H1 (cell line): ENCODE data around the gene MRM2. TPM values are rescaled to one million over a fixed set of nuclear protein-coding genes. Genes with fewer than 3 reads are reported as not detected.

ENCODE experiments used
- CTCF ChIA-PET: fragments of 300-600 bp; sonication (Branson Sonifier 250); formaldehyde crosslinking; loops from one replicate; lab custom pipeline; 2021; ENCODE audit not compliant: partially characterized antibody; lab: Charles Lee
- POLR2A ChIA-PET: fragments of 300-600 bp; sonication (Branson Sonifier 250); formaldehyde crosslinking; loops from one replicate; lab custom pipeline; 2021; ENCODE audit warnings: inconsistent platforms; ENCODE audit not compliant: partially characterized antibody; lab: Charles Lee
- DNase-seq, 2 experiments: peaks; one replicate each; pipeline versions ENCODE4 v3.0.0 to v3.0.0-alpha.2; 2010 to 2022; ENCODE audit warnings: low spot score in 2 of 2, low read depth in 1 of 2, mixed read lengths in 1 of 2
- FAIRE-seq: peaks from 2 replicates; lab custom pipeline; 2011; peaks lifted over from hg19 to GRCh38; lab: Jason Lieb, UNC
- H2AFZ ChIP-seq: 2 replicates; pipeline ENCODE4 v1.8.1; 2012; ENCODE audit warnings: low read length, inconsistent platforms
- H2AK5ac ChIP-seq: 2 replicates; pipeline ENCODE4 v1.6.1; 2013; ENCODE audit warnings: low read depth, low read length
- H2BK120ac ChIP-seq: replicated peaks from 2 replicates; pipeline ENCODE3; 2013; ENCODE audit warnings: low read depth, low read length, inconsistent platforms
- H2BK12ac ChIP-seq: 2 replicates; pipeline ENCODE4 v1.6.1; 2013; ENCODE audit warnings: low read depth, low read length
- H2BK15ac ChIP-seq: 2 replicates; pipeline ENCODE4 v1.6.1; 2013; ENCODE audit warnings: low read length
- H2BK20ac ChIP-seq: 2 replicates; pipeline ENCODE4 v1.6.1; 2013; ENCODE audit warnings: low read length
- H2BK5ac ChIP-seq: 2 replicates; pipeline ENCODE4 v1.6.1; 2013; ENCODE audit warnings: low read depth, low read length
- H3K14ac ChIP-seq: 2 replicates; pipeline ENCODE4 v1.6.1; 2013; ENCODE audit warnings: inconsistent platforms; ENCODE audit not compliant: insufficient read length
- H3K18ac ChIP-seq: 2 replicates; pipeline ENCODE4 v1.6.1; 2013; ENCODE audit warnings: low read length; ENCODE audit errors: extremely low read depth
- H3K23ac ChIP-seq: 2 replicates; pipeline ENCODE4 v1.6.1; 2013; ENCODE audit warnings: inconsistent platforms; ENCODE audit not compliant: insufficient read length
- H3K23me2 ChIP-seq: 2 replicates; pipeline ENCODE4 v1.6.1; 2013; ENCODE audit warnings: low read depth, low read length
- H3K27ac ChIP-seq: 2 replicates; pipeline ENCODE4 v1.6.1; 2011; ENCODE audit warnings: low read depth, low read length, inconsistent platforms
- H3K27me3 ChIP-seq, 4 experiments: replicated peaks in 1 of 4; 1 replicate in 1 of 4; 2 replicates in 3 of 4; pipeline versions ENCODE4 v1.6.1 to v1.8.1; 2011 to 2013; ENCODE audit warnings: low read length in 3 of 4, mild to moderate bottlenecking in 3 of 4, inconsistent platforms in 2 of 4, mixed read lengths in 2 of 4, moderate library complexity in 1 of 4; ENCODE audit not compliant: control insufficient read depth in 3 of 4, insufficient read depth in 3 of 4; ENCODE audit errors: extremely low read depth in 1 of 4
- H3K36me3 ChIP-seq, 4 experiments: 2 replicates each; pipeline versions ENCODE4 v1.6.1 to v1.8.1; 2011 to 2013; ENCODE audit warnings: mild to moderate bottlenecking in 4 of 4, low read length in 3 of 4, moderate library complexity in 2 of 4, control low read depth in 1 of 4, inconsistent platforms in 1 of 4; ENCODE audit not compliant: insufficient read depth in 4 of 4, control insufficient read depth in 2 of 4
- H3K4ac ChIP-seq: replicated peaks from 2 replicates; pipeline ENCODE3; 2013; ENCODE audit warnings: low read length, low read depth, mixed read lengths, inconsistent platforms; ENCODE audit not compliant: insufficient read length
- H3K4me1 ChIP-seq, 4 experiments: replicated peaks in 1 of 4; 1 replicate in 1 of 4; 2 replicates in 3 of 4; pipeline versions ENCODE4 v1.6.1 to v1.8.1; 2011 to 2013; ENCODE audit warnings: low read length in 3 of 4, inconsistent platforms in 2 of 4, mixed read lengths in 1 of 4; ENCODE audit not compliant: insufficient read depth in 4 of 4, control insufficient read depth in 3 of 4
- H3K4me2 ChIP-seq, 2 experiments: 2 replicates each; pipeline versions ENCODE4 v1.6.1 to v1.8.1; 2011 to 2013; ENCODE audit warnings: low read depth in 2 of 2, low read length in 2 of 2, control low read depth in 1 of 2, inconsistent platforms in 1 of 2, mild to moderate bottlenecking in 1 of 2; ENCODE audit not compliant: insufficient read depth in 1 of 2
- H3K4me3 ChIP-seq, 4 experiments: fragments of 200-600, 300-600 bp in 1 of 4; sonication (generic), shearing (Covaris generic), sonication (Bioruptor Twin) in 1 of 4; 2 replicates each; pipeline versions ENCODE4 v1.5.1 to v1.8.1; 2011 to 2016; ENCODE audit warnings: low read length in 4 of 4, low read depth in 3 of 4, control low read depth in 2 of 4, inconsistent platforms in 2 of 4, mild to moderate bottlenecking in 2 of 4, mixed read lengths in 1 of 4, moderate library complexity in 1 of 4; ENCODE audit not compliant: insufficient read depth in 2 of 4; ENCODE audit errors: extremely low read depth in 1 of 4
- H3K56ac ChIP-seq: replicated peaks from 2 replicates; pipeline ENCODE3; 2013; ENCODE audit warnings: low read depth, mild to moderate bottlenecking, mixed read lengths, low read length, inconsistent platforms; ENCODE audit not compliant: insufficient read length
- H3K79me1 ChIP-seq: 2 replicates; pipeline ENCODE4 v1.6.1; 2013; ENCODE audit warnings: low read depth, low read length, control low read depth
- H3K79me2 ChIP-seq, 2 experiments: 2 replicates each; pipeline versions ENCODE4 v1.6.1 to v1.8.1; 2012 to 2013; ENCODE audit warnings: low read length in 2 of 2, mild to moderate bottlenecking in 2 of 2, inconsistent platforms in 1 of 2; ENCODE audit not compliant: insufficient read depth in 2 of 2, control insufficient read depth in 1 of 2
- H3K9ac ChIP-seq, 4 experiments: replicated peaks in 1 of 4; 1 replicate in 1 of 4; 2 replicates in 3 of 4; pipeline versions ENCODE4 v1.6.1 to v1.8.1; 2011 to 2013; ENCODE audit warnings: low read depth in 3 of 4, low read length in 3 of 4, control low read depth in 2 of 4, mild to moderate bottlenecking in 2 of 4, moderate library complexity in 2 of 4, inconsistent platforms in 1 of 4; ENCODE audit errors: extremely low read depth in 1 of 4
- H3K9me3 ChIP-seq, 2 experiments: 2 replicates each; pipeline versions ENCODE4 v1.6.1 to v1.8.1; 2012 to 2013; ENCODE audit warnings: mild to moderate bottlenecking in 2 of 2, moderate library complexity in 2 of 2, control low read depth in 1 of 2, inconsistent platforms in 1 of 2, low read depth in 1 of 2, low read length in 1 of 2, mixed read lengths in 1 of 2; ENCODE audit not compliant: insufficient read depth in 2 of 2
- H4K20me1 ChIP-seq, 2 experiments: replicated peaks in 1 of 2; 2 replicates each; pipeline versions ENCODE3 to v1.8.1; 2011 to 2013; ENCODE audit warnings: inconsistent platforms in 2 of 2, low read length in 2 of 2, mild to moderate bottlenecking in 1 of 2; ENCODE audit not compliant: insufficient read depth in 2 of 2, control insufficient read depth in 1 of 2
- H4K5ac ChIP-seq: 2 replicates; pipeline ENCODE4 v1.6.1; 2013; ENCODE audit warnings: low read length, low read depth, mixed read lengths, inconsistent platforms; ENCODE audit not compliant: insufficient read length
- H4K8ac ChIP-seq: 2 replicates; pipeline ENCODE4 v1.8.0; 2013; ENCODE audit warnings: mild to moderate bottlenecking, moderate library complexity, low read length, inconsistent platforms; ENCODE audit not compliant: insufficient read depth; ENCODE audit errors: extremely low read depth
- H4K91ac ChIP-seq: replicated peaks from 2 replicates; pipeline ENCODE3; 2013; ENCODE audit warnings: low read length, mixed read lengths, inconsistent platforms; ENCODE audit not compliant: insufficient read length
- BRCA1 ChIP-seq: IDR thresholded peaks from 2 replicates; pipeline ENCODE4 v1.6.1; 2012; ENCODE audit warnings: low read depth, low read length, improper control_type of control experiment
- RXRA ChIP-seq: IDR thresholded peaks from 2 replicates; pipeline ENCODE4 v1.6.1; 2011; ENCODE audit warnings: low read depth, mild to moderate bottlenecking, low read length, moderate library complexity; ENCODE audit not compliant: insufficient read depth
- SP2 ChIP-seq: IDR thresholded peaks from 2 replicates; pipeline ENCODE4 v1.6.1; 2012; ENCODE audit warnings: mild to moderate bottlenecking, low read length, inconsistent platforms
- SUZ12 ChIP-seq: fragments of 200-600 bp; sonication (generic); IDR thresholded peaks from 2 replicates; pipeline ENCODE4 v1.6.1; 2012; ENCODE audit warnings: mild to moderate bottlenecking, inconsistent platforms, low read length, moderate library complexity, mixed read lengths
- TAF7 ChIP-seq: optimal IDR thresholded peaks from 2 replicates; pipeline ENCODE3; 2011; ENCODE audit warnings: low read depth, mild to moderate bottlenecking, inconsistent platforms, low read length, moderate library complexity, borderline replicate concordance
- TEAD4 ChIP-seq: IDR thresholded peaks from 2 replicates; pipeline ENCODE4 v1.6.1; 2012; ENCODE audit warnings: low read depth, low read length, inconsistent platforms, mixed read lengths
- ZNF274 ChIP-seq: IDR thresholded peaks from 2 replicates; pipeline ENCODE4 v1.7.0; 2012; ENCODE audit warnings: low read length, borderline replicate concordance; ENCODE audit errors: extremely low read depth
- WGBS, 2 experiments: shearing (Covaris generic) in 1 of 2; methylation state at CpG; one replicate each; pipeline versions ENCODE4 v1.1.6 to v1.1.7; 2013 to 2015; ENCODE audit warnings: low lambda C conversion rate in 2 of 2, mixed read lengths in 2 of 2, inconsistent platforms in 1 of 2, low coverage in 1 of 2, missing lambda C conversion rate in 1 of 2; ENCODE audit not compliant: insufficient replicate concordance in 2 of 2, insufficient coverage in 1 of 2, insufficient read length in 1 of 2; ENCODE audit errors: extremely low coverage in 1 of 2, missing lambda C conversion rate in 1 of 2; 5-methylcytosine and 5-hydroxymethylcytosine counted together
- polyA plus RNA-seq, 7 experiments: library from polyadenylated mRNA; depleted of rRNA in 3 of 7; stranded (reverse) in 5 of 7; unstranded in 2 of 7; fragments of >200 nt in 5 of 7; fragments of 200-250 nt in 2 of 7; gene quantifications; 1 replicate in 5 of 7; 2 replicates in 1 of 7; 4 replicates in 1 of 7; pipeline versions ENCODE4 v1.2.1 to v1.2.3, GENCODE V29; 2011 to 2013; ENCODE audit warnings: missing spikeins in 2 of 7, mixed read lengths in 2 of 7
- total RNA-seq: library from RNA; stranded (reverse); fragmentation: NEBNext Ultra II Directional; extraction: Animal tissue kit (Norgen Biotek cat#: 25700); gene quantifications from 2 replicates; pipeline ENCODE4 v1.2.1, GENCODE V29; 2021
- TF ChIP-seq, protein P1 (sequence below), 3 experiments: IDR thresholded peaks; 1 replicate in 2 of 3; 2 replicates in 1 of 3; pipeline versions ENCODE4 v1.5.1 to v1.6.1; 2011; ENCODE audit warnings: low read length in 3 of 3, mild to moderate bottlenecking in 3 of 3, inconsistent platforms in 2 of 3, low read depth in 1 of 3, moderate library complexity in 1 of 3; ENCODE audit not compliant: insufficient read depth in 1 of 3; ENCODE audit errors: control extremely low read depth in 1 of 3

Gene MRM2
- total and polyA plus RNA-seq, 2 of the 8 experiments (the other 6 are each of a cell fraction or from before 2014, with no cell fraction given): 17.2 to 38.6 TPM

DNA sequence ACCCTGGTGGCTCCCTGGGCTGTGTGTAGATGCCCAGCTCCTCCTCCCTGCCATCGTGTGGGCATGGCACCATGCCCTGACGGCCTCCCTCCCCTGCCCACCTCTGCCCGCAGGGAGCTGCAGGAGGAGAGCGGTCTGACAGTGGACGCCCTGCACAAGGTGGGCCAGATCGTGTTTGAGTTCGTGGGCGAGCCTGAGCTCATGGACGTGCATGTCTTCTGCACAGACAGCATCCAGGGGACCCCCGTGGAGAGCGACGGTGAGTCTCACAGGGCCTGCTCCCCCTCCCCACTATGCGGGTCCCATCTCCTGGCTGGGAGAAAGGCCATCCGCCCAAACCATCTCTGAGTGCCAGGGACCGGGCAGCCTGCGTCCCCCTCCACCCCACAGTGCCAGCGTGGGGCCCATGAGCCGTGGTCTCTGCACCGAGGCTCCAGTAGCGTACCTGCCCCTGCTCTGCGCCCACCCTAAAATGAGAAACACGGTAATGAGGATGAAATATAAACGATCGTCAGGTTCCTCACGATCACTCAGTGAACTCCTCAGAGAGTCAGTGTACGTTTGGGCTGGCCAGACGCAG is 7.8 kb upstream of the MRM2 start:
- no peaks in the 10 kb centered on the region for H3K27me3 ChIP-seq
- POLR2A ChIA-PET: interaction anchor here (0.7 to 2.9 kb wide), 8 partner anchors 12 to 322 kb away, joined by 3 to 18 read pairs (median 4); partner anchors contain the start of genes EIF3B and MAD1L1
- H3K36me3 ChIP-seq: peaks cover 0 to 3% (median 0%) of the 10 kb centered on the region in 4 experiments; a peak in 4 of 8 replicates
- H3K27ac ChIP-seq: no peak overlapping the region
- H3K9me3 ChIP-seq: no peaks in the 10 kb centered on the region
- no peak overlapping the region for H4K5ac ChIP-seq
- H3K4me1 ChIP-seq: peaks cover 0 to 8% (median 2%) of the 10 kb centered on the region in 4 experiments; a peak in 4 of 7 replicates
- CTCF ChIA-PET: interaction anchor here (0.8 to 3.8 kb wide), 9 partner anchors 7 to 107 kb away, joined by 3 to 38 read pairs (median 8); partner anchors contain the start of gene MAD1L1
- H3K56ac ChIP-seq: no peak overlapping the region
- no peak overlapping the region for H4K91ac ChIP-seq
- H3K9ac ChIP-seq: no peak overlapping the region
- no peak overlapping the region for H3K14ac ChIP-seq
- H4K20me1 ChIP-seq: peaks cover 0 to 4% of the 10 kb centered on the region in 2 experiments
- no peak overlapping the region for H2AK5ac ChIP-seq
- DNase-seq (no peak), FAIRE-seq (no peak)
- H3K4ac ChIP-seq: no peak overlapping the region
- no peak overlapping the region for H2BK120ac ChIP-seq
- no peaks in the 10 kb centered on the region for H3K79me2 ChIP-seq
- no peak overlapping the region for H2BK12ac ChIP-seq
- no peak overlapping the region for H3K4me3 ChIP-seq
- H3K4me2 ChIP-seq: no peak overlapping the region
- no peaks in the 10 kb centered on the region for H3K79me1 ChIP-seq
- H3K18ac ChIP-seq: no peak overlapping the region
- peak overlapping the region; percentile 66; the same call in 1 of the 2 replicates for H2BK5ac ChIP-seq
- no peak overlapping the region for H2AFZ ChIP-seq
- H3K23me2 ChIP-seq: no peaks in the 10 kb centered on the region
- TF ChIP-seq ZNF274 (no peak), SUZ12 (no peak), RXRA (no peak), BRCA1 (no peak), TEAD4 (no peak), TAF7 (no peak), SP2 (no peak)
- TF ChIP-seq, protein P1, sequence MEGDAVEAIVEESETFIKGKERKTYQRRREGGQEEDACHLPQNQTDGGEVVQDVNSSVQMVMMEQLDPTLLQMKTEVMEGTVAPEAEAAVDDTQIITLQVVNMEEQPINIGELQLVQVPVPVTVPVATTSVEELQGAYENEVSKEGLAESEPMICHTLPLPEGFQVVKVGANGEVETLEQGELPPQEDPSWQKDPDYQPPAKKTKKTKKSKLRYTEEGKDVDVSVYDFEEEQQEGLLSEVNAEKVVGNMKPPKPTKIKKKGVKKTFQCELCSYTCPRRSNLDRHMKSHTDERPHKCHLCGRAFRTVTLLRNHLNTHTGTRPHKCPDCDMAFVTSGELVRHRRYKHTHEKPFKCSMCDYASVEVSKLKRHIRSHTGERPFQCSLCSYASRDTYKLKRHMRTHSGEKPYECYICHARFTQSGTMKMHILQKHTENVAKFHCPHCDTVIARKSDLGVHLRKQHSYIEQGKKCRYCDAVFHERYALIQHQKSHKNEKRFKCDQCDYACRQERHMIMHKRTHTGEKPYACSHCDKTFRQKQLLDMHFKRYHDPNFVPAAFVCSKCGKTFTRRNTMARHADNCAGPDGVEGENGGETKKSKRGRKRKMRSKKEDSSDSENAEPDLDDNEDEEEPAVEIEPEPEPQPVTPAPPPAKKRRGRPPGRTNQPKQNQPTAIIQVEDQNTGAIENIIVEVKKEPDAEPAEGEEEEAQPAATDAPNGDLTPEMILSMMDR (IDR thresholded peaks at IDR 0.05; ENCODE audit: control extremely low read depth in 1 of 3, insufficient read depth in 1 of 3, low read depth in 1 of 3, low read length in 3 of 3): no peak
- TF ChIP-seq, all 59 proteins: peak for 0
- H2BK15ac ChIP-seq: no peak overlapping the region
- 88% methylated on average over 26 of the region's 27 CpGs; no CpG with 5 or more reads in 1 of the 2 experiments for WGBS, 2 experiments
- H3K23ac ChIP-seq: no peak overlapping the region
- no peak overlapping the region for H4K8ac ChIP-seq
- no peak overlapping the region for H2BK20ac ChIP-seq
